Measurements from ENCODE around the gene GADD45B.

The GADD45B gene, protein sequence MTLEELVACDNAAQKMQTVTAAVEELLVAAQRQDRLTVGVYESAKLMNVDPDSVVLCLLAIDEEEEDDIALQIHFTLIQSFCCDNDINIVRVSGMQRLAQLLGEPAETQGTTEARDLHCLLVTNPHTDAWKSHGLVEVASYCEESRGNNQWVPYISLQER

DNA sequence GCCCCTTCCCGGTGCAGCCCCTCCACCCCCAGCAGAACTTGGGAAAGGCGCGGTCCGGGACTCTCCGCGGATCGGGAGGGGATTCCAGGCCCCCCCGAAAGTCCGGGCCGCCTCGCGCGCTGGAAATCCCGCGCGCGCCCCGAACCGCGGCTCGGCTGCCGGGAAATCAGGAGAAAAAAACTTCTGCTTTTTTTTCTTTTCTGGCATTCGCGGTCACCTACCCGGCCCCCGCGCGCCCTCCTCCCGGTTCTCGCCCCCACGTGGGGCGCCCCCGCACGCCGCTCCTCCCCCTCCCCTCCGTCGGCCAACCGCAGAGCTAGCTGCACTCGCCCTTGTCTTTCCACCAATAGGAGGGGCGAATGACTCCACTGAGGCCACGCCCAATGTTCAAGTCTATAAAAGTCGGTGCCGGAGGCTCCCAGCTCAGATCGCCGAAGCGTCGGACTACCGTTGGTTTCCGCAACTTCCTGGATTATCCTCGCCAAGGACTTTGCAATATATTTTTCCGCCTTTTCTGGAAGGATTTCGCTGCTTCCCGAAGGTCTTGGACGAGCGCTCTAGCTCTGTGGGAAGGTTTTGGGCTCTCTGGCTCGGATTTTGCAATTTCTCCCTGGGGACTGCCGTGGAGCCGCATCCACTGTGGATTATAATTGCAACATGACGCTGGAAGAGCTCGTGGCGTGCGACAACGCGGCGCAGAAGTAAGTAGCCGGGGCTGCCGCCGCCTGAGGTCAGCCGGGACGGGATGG is at the start of gene GADD45B:
Gene GADD45B, plus strand, starts transcription at position 426 of the 749 bp plus-strand sequence. Its CDS starts 232 bp downstream, at position 658.
- DNase-seq (ENCODE audit: low spot score): peak; percentile 99

DNA sequence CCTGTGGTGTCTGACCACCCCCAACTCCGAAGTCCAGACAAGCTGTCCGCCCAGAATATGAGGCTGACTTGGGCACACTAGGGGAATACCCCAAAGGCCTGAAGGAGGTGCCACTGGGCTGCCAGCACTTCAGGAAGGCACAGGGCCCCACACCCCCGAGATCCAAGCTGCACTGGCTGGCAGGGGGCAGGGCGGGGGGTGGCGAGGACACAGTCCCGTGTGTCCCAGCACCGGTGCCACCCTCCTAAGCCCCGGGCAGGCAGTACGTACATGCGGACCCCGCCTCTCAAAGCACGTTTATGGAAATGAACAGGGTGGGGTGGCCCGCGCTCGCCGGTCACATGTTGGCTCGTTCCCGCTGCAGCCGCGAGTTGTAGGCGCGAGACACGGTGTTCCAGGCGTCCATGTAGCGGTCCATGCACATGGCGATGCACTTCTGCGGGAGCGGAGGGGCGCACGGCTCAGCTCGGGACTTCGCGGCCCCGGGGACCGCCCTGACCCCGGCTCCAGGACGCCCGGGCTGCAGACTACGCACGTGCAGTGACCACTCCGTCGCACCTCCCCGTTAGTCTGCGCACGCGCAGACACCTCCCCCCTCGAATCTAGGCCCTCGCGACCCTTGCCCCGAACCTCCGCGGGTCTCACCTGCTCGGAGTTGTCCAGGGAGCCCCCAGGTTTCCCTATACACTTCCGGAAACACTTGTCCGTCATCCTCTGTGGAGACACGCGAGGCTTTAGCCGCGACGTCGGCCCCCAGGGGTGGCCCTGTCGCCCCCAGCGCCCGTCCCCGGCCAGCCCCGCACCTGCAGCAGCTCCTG is 49.1 kb upstream of the GADD45B start:
- peak; percentile 61 for DNase-seq (ENCODE audit: low spot score)

DNA sequence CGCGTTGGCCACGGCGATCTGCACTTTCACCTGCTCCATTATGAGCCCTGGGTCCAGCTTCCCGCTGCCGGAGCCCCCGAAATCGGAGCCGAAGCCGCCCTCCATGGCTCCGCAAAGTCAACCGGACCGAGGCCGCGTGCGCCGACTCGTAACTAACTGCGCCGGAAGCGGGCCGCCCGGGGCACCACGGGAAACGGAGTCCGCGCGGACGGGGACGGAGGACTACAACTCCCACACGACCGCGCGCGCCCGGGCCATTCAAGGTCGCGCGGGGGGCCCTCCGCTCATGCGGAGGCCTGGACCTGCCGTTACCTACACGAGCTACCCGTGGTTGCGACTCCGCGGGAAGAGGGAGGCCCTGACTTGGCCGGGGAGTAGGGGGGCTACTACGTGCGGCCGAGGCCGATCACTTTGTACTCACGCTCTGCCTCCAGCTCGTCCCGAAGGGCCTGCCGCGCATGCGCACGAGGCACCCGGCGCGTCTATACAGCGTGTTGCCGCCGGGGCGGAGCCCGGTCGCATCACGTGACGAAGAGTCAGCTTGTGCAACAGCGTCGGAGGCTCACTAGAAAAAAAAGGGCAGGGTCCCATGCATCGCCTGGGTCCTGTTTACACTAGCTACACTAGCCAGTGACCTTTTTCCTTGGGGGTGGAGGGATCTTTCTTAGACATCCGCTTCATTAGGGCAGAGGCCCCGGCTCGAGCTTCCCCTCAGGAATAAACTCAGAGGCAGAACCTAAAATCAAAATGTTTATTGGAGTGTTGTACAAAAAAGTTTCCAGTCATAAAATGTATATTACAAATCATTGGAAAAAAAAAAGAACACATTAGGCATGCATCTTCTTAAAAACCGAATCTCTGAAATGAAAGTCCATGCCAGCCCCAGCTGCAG is 48.3 kb upstream of the GADD45B start, which contains the start of gene TIMM13:
Gene TIMM13, minus strand, starts transcription at position 158 of the 892 bp plus-strand sequence. Its CDS starts 53 bp downstream, at position 105.
- DNase-seq (ENCODE audit: low spot score): peak; percentile 92

DNA sequence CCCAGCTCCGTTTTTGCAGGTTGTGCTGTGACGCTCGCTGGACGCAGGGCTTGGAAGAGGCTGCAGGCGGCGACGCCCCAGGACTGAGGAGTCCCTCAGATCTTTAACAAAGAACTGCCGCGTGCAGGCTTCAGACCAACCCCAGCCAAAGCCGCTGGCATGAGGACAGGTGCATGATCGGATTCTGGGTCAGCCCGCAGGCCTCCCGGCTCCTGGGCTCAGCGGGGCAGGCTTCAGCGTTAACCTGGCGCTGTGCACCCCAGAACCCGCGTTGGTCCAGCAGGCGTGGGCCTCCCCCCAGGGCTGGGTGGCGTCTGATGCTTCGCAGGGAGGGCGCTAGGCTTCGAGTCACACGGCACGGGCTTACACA is 47.6 kb upstream of the GADD45B start:
- DNase-seq (ENCODE audit: low spot score): no peak

DNA sequence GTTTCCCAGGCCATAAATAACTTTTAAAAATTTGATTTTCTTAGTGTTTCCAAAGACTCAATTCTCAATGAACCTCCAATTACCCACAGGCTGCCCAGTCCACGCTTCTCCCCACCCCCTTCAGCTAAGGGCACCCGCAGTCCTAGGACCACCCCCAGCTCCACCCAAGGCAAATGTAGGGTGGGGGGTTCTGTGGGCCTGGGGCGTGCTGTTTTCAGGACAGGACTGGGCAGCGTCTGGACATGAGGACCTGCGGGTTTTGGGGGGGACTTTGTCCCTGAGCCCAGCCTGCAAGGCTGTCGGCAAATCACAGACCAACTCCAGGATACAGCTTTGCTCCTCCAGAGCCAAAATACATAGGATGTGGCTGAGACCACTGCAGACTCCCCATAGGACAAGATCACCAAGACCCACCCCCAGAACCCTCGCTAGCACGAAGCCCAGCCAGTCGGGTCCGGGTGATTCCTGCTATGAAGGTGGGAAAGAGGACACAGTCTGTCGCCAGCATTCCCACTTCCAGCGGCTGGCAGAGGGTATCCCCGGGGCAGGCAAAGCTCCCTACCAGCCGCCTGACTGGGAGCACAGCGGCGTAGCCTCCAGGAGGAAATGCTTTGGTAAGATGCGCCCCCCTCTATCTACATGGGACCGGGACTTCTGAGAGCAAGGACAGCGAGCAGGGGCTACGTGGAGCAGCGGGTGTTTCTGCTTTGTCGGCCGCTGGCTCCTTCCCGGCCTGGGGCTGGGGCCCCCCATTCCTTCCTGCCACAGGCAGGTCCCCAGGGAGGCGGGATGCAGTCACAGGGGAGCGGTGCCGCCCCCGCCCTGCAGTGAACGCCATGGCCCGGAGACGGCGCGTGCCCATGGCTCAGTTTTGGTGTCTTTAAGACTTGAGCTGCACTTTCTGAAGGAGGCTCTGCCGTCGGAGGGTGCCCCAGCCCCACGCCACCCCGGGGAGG is 46.9 kb upstream of the GADD45B start:
- DNase-seq (ENCODE audit: low spot score): no peak

DNA sequence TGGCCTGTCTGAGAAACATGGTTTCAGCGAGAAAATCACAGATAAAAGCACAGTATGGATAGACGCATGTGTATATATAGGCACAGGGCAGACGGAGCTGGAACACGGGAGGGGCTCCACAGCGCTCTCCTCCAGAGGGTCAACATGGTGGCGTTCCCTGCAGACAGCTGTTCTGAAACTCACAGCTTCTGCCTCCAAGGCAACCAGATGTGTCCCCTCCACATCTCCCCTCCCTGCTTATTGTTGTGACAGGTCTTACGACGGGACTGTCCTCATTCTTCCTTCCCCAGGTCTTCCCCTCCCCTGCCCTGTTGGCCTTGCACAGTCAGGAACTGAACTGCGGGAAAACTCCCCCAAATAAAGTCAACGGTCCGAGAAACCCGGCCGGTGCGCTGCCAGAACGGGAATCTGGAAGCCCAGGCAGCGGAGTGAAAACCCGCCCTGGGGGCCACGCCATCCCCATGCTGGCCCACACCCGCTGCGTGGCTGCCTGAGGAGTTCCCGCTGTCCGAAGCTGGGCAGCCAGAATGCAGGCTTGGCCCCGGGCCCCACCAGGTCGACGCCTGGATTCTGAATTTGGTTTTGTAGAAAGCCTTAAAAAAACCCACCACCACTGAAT is 45.9 kb upstream of the GADD45B start:
- no peak for DNase-seq (ENCODE audit: low spot score)

DNA sequence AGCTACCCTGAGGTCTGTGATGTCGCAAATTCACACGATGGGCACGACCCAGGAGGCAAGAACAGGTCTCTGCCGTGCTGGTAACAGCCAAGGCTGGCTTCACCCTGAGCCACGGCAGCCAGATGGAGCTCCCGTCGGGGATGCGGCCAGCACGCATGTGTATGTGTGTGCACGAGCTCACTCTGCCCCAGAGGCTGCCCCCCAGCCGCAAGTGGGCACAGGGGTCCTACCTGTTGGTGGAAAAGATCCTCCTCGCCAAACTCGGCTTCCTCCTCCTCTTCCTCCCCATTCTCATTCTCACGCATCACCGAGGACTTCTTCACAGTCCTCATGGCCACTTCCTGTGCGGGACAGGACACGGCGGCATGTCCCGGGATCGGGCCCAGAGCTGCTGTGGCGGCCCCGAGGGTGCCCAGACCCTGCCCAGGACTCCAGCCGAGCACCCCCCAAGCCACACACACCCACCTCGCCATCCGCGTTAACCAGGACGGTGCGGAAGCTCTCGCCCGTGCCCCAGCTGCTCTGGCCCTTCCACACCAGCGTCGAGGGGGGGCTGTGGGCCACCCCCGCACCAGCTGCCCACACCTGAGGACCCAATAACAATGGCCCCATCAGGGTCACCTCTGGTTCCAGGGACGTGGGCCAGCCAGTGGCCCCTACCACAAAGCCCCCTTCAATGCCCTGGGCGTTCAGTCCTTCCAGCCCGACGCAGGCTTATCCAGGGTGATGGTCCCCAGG is 44.4 kb upstream of the GADD45B start:
- DNase-seq (ENCODE audit: low spot score): no peak

DNA sequence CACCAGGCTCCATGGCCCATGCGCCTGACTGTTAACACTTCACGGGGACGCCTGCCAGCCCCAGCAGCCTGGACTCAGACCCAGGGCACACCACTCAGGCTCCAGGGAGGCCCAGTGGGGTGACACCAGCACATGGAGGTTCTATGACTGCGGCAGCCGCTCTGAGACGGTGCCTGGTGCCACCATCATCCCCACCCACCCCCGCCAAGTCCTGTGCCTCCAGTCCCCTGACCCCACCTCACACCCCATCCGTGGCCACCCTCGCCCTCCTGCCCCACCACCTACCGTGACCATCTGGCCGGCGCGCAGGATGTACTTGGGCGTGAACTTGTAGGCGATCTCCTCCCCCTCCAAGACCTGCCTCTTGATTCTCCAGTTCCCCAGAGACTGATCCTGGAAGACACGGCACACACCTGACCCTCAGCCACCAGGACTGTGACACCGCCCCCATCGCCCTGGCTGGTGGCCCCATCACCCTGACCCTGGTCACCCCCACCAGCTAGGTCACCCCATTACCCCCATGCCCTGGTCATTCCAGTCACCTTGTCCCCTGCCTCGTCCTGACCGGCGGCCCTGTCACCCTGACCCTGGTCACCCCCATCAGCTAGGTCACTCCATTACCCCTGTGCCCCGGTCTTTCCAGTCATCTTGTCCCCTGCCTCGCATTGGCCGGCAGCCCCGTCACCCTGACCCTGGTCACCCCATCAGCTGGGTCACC is 43.6 kb upstream of the GADD45B start:
- DNase-seq (ENCODE audit: low spot score): no peak

DNA sequence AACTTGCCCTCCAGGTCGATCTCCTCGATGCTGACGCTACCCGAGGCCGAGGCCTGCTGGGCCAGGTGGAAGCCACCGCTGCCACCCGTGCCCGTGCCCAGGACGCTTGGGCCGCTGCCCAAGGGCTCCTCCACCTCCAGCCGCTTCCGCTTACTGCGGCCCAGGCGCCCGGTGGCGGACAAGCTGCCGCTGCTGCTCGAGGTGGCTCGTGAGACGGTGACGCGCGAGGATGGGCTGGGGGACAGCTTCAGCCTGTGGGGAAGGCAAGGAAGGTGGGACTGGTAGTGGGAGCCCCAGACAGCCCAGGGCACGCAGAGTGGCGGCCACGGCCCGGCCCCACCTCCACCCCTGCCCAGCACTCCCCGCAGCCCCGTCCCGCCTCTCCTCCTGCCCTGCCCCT is 42.1 kb upstream of the GADD45B start:
- no peak for DNase-seq (ENCODE audit: low spot score)

DNA sequence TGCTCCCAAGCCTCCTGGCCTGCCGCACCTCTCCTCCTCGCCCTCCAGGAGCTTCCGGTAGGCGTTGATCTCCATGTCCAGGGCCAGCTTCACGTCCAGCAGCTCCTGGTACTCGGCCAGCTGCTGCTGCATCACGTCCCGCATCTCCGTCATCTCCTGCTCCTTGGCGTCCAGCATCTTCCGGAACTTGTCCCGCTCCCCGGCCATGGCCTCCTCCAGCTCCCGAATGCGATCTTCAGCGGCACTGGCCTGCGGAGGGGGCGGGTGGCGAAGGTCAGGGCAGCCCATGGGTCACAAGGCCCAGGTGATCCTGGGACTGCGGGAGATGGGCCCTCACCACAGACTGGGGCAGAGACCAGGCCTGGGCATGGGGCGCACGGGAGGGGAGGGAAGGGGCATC is 41.7 kb upstream of the GADD45B start:
- no peak for DNase-seq (ENCODE audit: low spot score)

DNA sequence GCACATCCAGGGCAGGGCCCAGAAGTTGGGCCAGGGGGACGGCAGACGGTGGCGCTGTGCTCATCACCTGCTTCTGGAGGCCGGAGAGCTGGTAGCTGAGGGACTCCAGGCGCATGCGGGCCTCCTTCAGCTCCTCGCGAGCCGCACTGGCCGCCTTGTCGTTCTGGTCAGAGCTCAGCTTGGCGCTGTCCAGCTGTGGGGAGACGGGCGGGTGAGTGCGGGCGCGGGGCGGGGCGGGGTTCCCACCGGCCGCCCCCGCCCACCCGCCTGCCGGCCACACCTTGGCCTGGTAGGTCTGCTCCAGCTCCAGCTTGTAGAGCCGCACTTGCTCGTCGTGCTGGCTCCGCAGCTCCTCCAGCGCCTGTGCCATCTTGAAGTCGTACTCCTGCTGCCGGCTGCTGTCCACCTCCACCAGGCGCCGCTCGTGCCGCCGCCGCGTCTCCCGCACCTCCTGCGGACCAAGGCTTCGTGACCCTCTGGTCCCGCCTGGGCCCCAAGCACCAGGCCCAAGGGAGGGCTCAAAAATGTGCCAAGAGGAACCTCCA is 41.1 kb upstream of the GADD45B start:
- DNase-seq (ENCODE audit: low spot score): no peak

DNA sequence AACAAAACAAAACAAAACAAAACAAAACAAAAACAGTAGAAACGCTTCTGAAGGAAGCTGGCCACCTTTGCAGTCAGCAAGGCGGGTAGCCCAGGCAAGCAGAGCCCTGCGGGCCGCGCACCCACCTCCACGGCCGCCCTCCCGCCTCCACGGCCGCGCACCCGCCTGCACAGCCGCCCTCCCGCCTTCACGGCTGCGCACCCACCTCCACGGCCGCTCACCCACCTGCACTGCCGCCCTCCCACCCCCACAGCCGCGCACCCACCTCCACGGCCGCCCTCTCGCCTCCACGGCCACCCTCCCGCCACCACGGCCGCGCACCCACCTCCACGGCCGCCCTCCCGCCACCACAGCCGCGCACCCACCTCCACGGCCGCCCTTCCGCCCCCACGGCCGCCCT is 39.5 kb upstream of the GADD45B start:
- DNase-seq (ENCODE audit: low spot score): no peak

DNA sequence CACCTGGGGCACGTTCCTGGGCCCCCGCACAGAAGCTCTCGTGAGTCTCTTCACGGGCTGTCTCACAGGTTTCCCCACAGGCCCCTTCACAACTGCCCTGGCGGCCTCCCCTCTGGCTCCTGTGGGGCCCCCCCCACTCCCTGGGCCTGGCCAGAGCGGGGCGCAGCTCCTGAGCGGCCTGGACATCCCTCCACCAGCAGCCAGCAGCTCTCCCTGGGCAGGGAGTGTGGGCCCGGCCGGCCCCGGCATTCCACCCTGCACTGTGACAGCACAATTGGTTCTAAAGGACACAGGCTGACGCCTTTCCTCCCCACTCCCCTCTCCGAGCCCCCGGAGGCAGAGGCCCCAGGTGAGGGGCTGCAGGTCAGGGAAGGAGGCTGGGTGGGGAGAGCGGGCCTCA is 39.0 kb upstream of the GADD45B start:
- DNase-seq (ENCODE audit: low spot score): no peak

DNA sequence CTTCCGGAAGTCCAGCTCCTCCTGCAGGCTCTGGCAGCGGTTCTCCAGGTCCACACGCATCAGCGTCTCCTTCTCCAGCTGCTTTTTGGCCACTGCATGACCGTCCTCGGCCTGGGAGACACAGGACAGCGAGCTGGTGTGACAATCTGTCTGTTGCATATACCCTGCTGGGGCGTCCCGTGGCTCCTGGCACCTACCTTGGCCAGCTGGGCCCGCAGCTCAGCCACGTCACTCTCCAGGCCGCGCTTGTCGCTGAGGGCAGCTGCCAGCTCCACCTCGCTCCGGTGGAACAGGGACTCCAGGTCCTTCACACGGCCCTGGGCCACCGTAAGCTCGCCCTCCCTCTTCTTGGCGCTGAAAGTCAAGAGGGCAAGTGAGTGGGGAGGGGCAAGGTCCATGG is 37.7 kb upstream of the GADD45B start:
- DNase-seq (ENCODE audit: low spot score): no peak

DNA sequence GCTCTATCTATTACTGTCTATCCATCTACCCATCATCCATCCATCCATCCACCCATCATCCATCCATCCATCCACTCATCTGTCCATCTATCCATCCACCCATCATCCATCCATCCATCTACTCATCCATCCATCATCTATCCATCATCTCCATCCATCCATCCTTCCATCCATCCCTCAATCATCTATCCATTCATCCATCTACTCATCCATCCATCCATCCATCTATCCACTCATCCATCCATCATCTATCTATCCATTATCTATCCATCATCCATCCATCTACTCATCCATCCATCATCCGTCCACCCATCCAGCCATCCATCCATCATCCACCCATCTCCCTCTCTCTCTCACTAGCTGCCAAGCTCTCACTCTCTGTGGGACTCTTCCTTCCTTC is 35.4 kb upstream of the GADD45B start:
- no peak for DNase-seq (ENCODE audit: low spot score)

DNA sequence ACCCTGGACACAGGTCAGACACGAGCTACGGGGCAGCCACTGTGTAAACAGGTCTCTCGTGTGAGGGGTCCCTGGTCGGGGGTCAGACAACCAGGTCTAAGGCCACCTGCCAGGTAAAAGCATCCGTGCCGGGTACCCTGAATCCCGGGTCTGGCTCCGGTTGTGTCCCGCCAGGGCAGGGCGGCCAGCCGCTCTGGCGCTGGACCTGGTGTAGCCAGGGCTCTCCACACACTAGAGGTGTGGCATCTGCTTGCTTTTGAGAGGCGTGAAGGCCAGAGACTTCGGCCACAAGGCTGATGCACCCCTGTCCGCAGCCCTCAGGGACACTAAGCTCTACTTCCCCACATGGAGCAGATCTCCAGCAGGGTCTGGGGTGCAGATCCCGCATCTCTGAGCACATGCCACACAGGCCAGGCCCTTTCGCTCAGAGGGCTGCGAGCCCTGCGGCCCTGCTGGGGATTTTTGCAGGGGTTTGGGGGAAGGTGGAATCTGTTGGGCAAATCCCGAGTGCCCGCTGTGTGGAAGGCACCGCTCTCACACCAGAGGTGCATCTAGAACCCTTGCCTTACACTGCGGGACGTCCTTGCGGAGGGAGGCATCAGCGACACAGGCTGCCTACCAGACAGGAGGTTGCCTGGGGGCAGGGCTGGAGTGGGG is 34.7 kb upstream of the GADD45B start:
- no peak for DNase-seq (ENCODE audit: low spot score)

DNA sequence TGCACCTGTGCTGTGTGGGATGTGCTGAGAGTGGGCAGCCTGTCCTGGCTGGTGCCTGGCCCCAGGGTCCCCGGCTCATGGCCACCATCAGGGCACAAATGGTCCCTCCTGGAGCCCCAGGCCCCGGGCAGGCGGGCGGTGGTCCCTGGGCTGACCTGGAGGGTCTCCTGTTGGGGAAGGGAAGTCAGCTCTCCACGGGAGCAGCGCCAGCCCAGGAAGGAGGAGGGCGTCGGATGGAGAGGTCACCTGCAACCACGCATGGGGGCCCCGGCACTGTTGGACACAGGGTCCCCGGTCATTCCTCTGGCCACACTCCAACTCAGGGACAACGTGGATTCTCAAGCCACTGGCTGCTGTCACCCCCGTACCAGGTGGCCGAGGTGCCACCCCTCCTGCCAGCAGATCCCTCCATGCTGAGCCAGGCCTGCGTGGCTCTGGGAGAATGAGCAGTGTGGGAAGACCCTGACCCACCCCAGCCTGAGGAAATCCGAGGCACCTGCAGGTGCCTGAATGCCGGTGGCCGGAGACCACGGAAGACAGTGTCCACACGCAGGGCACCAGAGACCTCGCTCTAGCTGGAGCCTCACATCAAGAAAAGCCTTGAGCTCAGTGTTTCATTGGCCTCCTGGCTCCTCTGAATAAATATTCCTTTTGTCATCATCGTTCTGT is 32.7 kb upstream of the GADD45B start:
- DNase-seq (ENCODE audit: low spot score): no peak

DNA sequence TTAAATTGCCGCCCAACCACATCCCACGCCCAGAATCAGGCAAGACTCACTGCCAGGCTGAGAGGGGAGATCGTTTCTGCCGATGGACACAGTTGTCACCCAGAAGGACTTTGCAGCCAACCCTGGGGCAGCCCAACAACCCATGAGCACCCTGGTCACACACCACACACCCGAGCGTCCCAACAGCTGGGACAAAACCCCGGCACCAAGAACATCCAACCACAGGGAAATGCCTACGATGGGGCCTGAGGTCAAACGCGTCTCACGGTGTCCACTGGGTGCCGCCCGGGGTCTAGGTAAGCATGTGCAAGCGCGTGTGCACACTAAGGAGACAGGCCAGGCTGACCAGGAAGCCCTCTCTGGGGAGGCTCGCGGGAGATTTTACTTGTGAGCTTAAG is 32.1 kb upstream of the GADD45B start:
- DNase-seq (ENCODE audit: low spot score): no peak
